ENCODE data around the gene ZNF689.

DNA sequence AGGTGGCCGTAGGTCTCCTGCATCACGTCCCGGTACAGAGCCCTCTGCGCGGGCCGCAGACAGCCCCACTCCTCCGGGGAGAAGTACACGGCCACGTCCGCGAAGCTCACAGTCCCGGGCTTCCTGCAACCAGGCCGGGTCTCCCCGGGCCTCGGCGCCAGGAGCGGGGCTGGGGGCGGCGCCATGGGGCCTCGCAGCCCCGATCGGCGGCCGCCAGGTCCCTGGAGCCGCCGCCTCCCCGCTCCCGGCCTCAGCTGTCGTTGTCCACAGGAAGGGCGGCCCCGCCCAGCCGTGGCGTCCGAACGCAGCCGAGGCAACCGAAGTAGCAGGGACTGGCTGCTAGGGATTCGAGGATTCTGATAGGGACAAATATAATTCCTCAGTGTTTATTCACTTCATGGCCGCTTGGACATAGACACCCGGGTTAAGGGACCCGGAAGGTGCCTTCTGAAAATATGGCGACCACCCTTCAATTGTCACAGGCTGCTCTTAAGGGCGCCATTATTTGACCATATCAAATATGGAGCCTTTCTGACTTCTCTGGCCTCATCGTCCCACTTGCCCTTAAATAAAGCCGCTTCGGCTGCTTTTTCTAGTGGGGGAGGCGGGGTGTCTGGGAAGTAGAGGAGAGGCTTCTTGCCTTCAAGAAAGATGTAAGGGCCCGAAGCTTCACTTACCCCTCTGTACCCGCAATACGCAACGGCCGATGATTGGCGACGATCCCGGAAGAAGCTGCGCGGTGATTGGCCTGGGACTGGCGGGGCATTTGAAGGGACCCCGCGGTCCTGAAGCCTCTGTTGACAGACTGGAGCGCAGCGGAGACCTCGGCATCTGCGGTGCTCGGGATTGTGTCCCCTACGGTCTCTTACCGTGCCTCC, 38.5 kb downstream of the ZNF689 start, which contains the start of gene ZNF688:
- TF ChIP-seq SIN3A (IDR thresholded peaks at IDR 0.05; ENCODE audit: borderline replicate concordance, insufficient read depth, low read length) (peak; percentile 73; the same call in 1 of the 2 replicates), POLR2AphosphoS5 (IDR thresholded peaks at IDR 0.05; ENCODE audit: low read depth, low read length) (peak; percentile 16)
